GM21360 (cell line): Measurements from ENCODE around the gene TRERF1.

Source experiments
- ATAC-seq: cut with Tn5 transposase; IDR thresholded peaks from one replicate; pipeline ENCODE4 v1.9.1; 2021; ENCODE audit warnings: mild to moderate bottlenecking, moderate library complexity; ENCODE audit not compliant: unreplicated experiment

TRERF1 gene

DNA sequence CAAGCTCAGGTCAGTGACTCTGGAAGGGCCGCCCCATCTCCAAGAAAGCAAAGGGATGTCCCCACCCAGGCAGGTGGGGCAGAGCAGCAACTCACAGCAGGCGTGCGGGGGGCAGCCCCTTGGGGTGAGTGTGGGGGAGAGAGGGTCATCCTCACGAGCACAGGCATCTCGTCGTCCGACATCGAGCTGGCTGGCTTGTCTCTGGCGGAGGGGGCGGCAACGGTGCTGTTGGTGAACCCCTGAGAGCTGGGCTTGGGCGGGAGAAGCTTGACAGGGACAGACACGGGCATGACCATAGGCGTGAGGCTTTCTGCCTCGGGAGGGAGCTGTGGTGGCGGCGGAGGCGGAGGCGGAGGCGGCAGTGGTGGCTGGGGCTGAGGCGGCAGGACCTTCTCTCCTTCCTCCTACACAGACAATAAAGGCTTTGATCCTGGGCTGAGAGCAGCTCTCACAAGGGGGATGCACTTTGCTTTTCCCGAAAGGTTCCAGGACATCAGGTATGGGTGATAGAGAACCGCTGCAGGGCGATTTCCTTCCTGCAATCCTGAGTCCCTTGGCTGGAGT is 188.5 kb downstream of the TRERF1 start:
- no peak for ATAC-seq

DNA sequence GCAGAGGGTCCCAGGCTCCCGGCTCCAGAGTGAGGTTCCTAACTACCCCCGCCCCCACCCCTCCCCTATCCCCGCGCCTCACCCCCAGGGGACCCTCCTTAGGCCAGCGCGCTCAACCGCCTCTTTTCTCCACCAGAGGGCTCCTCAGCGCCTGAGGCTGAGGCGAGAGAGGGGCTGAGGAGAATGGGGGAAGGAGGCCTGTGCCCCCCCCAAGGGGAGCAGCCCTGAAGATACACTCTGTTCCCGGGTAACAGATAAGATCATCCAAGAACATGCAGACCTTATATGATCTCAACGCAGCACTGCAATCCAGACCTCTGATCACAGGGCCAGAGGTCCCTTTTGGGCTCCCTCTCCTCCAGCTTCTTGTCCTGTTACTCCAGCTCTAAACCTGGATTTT is 190.8 kb downstream of the TRERF1 start:
- no peak for ATAC-seq

DNA sequence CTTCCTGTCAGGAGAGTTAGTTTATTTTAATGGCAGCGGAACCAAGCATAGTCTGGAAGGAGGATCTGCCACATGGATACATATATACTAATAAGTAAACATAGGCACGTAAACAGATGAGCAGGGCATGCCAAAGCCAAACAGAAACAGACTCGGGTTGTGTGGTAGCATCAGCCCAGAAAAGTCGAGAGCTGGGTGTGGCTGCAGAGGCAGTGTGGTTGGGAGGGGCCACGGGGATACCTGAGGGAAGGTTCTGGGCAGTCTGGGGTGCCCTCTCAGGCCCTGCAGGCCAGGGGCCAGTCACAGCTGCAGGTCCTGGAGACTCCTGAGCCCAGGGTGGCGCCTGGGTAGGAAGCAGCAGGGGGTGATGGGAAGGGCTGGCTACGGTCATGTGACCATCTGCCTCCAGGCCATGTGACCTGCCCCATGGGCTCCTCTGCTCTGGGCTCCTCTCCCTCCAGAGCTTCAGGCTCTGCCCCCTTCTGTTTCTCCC is 191.3 kb downstream of the TRERF1 start:
- ATAC-seq: no peak

DNA sequence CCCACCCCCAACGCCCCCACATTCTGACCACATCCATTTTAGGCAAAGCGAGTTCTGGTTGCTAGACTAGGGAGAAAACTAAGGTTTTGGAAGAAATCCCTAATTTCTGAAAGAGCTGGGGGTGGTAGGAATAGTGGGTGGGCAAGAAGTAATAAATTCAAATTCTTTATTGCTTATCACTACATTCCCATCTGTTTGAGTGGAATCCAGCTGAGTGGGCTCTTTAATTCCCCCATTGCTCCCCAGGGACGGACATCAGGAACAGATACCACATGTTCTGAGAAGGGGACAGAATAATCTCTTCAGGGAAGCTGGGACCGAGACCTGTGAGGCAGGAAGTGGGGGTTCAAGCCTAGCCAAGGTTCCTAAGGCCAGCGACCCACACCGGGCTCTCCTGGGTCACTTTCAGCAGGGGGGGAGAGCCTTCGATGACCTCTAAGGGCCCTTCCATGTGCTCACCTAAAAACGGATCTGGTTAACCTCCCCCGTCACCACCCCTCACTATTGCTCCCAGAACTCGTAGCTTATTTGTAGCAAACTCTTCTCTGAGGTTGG is 191.8 kb downstream of the TRERF1 start:
- no peak for ATAC-seq

DNA sequence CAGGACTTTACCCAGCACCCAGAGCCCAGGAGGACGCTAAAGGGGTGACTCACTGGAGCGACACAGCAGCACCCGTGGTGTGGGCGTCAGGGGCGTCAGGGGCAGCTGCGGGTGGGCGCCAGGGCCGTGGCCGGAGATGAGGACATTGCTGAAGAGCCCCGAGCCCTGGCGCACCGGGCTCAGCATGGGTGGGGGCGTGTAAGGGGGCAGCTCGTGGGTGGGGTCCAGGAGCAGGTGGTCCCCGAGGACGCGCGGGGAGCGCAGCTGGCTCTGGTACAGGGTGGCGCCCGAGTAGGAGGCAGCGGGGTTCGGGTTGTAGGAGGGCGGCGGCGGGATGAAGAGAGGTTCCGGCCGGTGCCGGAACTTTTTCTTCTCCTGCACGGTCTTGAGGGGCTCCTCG is 192.4 kb downstream of the TRERF1 start:
- no peak for ATAC-seq

DNA sequence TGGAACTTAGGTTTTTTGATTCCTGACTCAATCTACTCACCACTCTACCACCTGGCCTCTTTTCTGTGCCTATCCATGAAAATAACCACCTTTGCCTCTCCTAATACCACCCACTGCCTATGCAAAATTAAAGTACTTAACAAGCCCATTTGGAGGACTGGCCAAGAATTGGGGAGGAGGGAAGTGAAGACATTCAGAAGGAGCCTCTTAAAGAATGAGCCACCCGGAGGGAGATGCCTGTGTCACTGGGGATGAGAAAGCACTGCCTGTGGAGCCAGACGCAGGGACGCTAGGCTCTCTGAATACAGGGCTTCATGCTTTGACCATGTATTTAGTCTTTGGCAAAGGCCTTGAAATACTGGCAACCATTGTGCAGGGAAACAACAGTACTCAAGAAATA is 194.1 kb downstream of the TRERF1 start:
- ATAC-seq: no peak

DNA sequence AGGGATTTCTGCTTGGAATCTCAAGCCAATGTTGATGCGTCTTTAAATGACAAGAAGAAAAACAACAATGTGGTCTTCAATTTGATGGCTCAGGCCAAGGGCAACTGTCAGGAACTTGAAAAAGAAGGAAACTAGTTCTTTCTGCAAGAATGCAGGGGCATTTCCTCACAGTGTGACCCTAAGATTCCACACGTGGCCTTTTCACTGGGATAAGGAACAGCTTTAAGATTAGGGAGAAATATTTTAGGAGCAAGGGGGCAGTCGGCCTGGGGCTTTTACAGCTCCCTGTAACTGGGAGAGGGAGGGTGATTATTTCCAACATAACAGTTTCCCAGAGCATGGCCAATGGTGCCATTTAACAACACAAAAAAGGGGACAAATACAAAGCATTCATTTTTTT is 194.7 kb downstream of the TRERF1 start:
- ATAC-seq: no peak

DNA sequence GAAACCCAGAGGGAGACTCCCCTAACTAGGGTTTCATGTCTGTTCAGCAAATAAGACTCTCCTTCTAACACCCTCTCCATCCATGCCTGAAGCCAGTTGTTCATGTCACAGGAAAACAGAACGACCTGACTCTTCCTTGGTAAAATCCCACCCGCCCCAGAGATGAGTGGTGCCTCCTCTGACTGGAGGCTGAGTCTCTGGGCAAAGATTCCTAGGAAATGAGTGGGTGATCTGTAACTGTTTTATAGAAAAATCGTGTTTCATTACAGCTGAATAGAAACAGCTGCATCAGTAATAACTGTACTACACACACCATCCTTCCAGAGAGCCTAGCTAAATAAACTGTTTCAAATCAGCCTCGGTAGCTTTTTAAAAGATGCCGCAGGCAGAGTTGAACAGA is 196.7 kb downstream of the TRERF1 start:
- ATAC-seq: no peak

DNA sequence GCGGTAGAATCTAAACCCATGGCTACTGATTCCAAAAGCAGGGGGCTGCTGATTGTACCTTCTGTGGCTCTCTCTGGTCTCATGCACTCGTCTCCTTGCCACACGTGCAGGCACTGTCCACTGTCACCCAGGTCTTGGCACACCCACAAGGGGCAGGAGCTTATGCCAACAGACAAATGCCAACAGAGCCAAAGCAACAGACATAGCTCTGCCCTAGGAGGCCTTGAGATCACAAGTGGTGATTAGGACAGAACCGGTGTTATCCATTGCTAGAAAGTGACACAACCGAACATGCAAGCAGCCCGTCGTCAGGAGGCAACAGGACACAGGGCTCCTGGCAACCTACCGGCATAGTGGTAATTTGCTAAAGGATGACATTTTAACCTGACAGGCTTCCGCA is 197.2 kb downstream of the TRERF1 start:
- no peak for ATAC-seq

DNA sequence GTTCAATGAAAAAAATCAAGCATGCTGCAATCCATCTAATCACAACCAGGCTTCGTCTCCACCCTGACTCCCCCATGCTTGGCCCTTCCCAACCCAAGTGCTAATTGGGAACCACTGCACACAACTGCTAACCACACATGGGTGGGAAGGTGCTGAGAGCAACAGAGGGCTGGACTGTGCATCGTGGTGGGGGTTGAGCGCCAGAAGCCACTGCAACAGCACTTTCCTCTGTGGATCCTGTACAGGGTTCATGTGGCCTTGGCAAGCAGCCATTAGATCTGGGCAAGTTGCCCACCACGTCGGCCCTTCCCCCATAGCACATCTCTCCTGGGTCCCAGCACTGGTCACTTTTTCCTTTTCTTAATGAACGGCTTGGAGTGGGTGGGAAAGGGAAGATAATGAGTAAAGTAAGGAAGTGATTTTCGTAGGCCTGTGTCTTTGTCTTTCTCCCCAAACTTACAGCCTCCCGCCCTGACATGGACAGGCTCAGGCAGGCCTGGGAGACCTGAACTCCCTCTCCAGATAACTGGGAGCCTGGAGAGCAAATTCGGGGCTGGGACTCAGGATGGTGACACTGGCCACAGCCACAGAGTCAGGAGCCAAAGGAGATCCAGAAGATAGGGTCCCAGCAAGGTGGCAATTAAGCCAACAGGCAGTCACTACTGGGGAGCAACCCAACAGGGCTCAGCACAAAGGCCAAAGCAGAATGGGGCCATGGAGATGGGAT is 199.7 kb downstream of the TRERF1 start:
- ATAC-seq: no peak

DNA sequence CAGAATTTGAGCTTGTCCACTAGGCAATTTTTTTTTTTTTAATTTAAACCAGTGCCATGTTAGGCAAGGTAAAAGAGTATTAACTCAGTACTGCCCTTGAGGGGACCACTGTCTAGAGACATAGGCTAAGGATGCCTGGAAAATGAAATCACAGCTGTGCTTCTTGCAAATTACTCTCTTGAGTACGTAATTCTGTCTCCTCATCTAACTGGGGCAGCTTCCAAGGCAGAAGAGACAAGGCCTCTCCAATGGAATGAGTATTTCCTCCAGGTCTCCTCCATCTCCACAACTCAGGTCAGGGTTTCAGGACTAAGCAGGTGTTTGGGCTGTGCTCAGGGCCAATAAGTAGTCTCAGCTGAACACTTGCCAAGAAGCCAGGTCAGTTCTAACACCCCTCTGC is 200.2 kb downstream of the TRERF1 start:
- ATAC-seq: no peak

DNA sequence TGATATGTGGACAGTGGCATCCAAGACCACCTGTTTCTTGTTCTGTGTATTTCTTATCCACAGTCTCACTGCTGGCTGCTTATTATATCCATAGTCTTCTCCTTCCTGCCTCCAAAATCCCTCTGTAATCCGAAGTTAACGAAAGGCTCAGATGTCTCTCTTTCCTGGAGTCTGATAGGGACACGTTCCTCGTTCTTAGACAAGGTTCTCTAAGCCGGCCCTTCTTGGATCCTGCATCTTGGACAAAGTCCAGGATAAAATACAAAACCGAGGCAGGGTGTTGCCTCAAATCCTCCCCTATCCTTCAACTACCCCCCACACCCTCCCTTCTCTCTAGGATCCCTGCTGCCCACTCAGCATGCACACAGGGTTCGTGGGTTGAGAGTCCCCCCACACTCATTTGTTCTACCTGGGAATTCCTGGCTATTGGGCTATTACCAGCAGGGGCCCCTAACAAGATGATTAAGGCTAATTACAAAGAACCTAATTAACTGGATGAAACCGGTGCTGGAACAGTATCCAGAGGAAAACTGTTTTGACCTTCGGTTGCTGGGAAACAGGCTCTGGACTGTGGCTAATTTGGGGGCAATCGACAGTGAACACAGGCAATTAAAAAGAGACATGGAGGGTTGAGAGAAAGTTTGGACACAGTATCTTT is 201.3 kb downstream of the TRERF1 start:
- no peak for ATAC-seq

DNA sequence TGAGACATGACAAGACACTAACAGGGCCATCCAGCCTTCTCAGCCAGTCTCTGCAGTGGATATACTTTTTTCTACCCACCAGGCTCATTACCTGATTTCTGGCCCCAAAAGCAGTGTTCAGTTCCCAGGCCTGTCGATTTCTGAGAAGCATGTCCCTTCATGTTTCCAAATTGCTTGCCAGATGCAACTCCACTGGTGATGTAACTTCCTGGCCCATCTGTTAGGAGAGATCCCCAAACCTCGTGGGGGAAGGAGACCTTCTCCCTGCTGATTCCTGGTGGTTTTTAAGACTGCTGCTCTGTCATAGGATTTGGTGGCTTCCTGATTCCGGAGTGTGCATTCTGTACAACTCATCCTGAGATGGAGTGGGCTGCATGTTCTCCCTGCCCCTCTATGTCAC is 202.4 kb downstream of the TRERF1 start:
- ATAC-seq: no peak

DNA sequence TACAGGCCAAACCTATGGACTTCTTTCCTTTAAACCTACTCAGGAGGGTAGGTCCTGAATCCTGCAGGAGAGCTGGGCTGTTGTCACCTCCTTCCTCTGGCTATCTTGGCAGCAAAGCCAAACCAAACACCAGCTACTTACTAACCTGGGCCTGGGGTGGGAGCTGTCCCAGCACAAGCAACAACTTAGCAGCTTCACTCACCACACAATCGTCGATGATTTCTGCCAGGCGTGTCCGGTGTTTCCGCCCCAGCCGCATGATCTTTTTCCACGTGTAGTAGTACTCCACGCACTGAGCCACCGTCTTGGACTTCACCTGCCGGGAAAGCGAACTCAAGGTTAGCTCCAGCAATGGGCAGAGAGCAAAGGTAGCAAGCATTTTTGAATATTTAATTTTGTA is 208.7 kb downstream of the TRERF1 start:
- ATAC-seq: no peak

DNA sequence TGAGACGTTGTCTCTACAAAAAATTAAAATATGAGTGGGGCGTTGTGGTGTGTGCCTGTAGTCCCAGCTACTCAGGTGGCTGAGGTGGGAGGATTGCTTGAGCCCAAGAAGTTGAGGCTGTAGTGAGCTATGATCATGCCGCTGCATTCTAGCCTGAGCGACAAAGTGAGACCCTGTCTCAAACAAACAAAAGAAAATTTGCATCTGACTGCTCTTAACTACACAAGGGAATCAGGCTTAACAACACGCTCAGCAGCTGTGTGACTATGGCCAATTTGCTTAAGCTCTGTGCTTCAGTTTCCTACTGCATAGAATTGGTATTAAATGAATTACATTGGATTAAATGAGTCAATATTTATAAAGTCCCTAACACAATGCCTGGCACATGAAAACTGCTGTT is 209.8 kb downstream of the TRERF1 start:
- no peak for ATAC-seq

DNA sequence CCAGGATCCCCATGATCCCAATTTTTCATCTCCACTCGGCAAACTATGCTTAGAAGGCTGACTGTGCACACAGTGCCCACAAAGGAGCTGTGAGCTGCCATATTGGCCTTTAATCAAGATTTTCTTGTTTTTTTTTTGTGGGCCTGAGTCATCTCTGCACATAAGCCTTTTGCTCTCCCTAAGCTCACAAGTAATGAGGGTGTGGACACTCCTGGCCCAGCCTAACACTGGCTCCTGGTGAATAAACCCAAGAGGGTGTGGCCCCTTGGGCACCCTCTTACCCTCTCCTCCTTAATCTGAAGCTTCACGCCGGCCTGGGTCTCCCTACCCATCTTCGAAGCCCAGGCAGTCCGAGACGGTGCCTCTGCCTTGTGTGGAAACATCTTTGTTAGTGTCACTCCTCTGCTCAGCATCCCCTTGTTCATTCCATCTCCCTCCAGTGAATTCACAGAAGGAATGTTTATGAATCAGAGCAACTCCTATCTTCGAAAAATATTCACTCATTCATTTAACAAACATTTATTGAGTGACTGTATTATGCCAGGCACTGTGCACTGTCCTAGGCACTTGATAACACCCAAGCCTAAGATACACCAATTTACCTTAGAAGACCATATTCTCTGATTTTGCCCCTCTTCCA is 211.9 kb downstream of the TRERF1 start:
- ATAC-seq: no peak

DNA sequence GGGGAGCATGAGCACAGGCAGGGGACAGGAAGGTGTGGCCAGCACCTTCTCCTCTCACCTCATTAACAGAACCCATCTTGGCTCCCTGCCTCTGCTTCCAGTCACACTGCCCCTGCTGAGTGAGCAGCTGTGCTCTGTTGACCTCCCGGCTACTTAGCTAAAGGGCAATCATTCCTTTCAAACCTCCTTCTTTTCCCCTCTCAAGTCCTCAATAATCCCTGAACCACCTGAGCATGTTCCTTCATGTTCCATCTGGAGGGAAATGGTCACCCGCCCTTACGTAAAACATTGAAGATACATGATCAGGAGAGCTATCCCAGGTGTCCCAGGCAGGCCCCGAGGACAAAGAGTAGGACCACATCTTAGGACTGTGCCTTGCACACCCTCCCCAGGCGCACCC is 212.4 kb downstream of the TRERF1 start:
- ATAC-seq: no peak

DNA sequence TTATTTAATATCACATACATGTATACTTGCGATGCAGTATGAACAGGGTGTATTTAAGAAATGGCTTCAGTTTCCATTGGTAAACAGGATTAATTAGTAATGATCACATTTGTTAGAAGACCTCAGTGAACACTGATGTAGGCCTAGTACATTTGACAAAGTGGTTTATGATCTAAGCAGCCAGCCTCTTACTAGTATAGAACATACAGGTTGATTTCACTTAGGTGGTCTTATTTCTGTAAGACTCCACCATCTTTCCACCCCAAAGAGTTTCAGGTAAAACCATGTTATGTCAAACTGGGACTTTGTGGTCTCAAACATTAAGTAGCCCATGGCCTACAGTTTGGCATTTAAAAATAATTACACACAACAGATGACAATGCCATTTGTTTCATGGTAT is 213.9 kb downstream of the TRERF1 start:
- ATAC-seq: no peak

DNA sequence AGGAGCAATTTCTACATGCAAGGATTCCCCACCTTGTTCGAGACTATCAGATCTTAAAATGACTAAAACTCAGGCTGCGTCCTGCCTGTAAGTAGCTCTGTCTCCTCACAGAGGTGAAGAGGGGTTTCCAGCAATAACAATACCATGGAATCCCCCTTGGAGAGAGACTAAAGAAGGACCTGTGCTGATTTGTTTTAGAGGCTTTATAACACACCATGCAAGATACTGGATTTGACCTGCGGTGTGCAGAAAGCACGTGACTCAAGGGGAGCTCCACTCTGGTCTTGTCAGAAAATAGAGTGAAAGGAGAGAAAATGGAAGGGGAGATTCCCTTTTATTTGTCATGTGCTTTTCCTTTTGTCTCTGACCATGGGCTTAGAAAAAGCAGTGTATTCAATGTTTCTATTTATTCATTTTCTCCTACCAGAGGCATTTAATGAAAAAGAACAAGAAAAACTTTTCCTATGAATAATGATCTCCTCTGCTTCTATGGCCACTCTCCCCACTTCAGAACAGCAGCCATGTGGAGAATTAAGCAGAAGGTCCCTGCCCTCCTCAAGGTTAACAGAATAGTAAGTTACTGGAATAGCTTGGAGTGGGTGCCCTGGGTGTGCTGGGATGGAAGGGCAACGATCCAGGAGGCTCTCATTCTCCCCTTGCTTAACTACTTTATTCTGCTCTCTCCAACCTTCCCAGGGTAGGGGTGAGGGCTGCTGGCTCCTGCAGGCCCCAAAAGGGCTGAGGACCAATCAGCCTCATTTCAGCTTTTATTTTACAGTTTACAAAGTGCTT is 214.8 kb downstream of the TRERF1 start:
- ATAC-seq: no peak

DNA sequence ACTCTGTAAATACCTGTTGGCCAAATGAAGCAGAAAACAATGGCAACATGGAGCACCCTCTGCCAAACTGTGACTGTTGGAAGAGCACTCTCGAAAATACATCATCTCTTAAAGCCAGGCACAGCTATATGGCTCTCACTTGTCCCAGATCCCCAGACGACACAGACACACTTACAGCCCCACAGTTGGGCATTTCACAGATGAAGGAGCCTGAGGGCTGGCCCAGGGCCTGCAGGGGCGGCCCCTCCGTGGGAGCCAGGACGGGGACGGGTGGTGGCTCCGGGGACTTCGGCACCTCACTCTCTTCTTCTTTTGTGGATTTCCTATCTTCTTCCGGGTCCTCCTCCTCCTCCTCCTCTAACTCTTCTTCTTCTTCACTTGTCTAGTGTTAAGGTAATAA is 215.7 kb downstream of the TRERF1 start:
- no peak for ATAC-seq

DNA sequence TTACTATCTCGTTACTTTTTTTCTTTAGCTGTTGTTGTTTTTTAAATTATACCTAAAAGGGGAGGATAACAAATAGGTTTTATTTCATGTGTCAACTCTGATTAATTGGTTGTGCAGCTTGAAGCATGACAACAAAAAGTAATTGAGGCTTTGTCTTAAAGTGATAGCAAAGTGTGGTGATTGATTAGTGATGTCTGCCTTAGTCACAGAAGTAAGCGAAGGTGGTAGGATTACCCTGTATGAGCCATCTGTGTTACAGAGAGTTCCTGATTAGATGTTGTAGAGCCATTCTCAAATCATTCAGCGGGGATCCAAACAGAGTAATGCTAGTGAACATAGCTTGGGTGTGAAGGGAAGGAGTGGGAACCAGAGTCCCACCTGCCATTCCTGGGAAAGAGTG is 219.7 kb downstream of the TRERF1 start:
- ATAC-seq: no peak
